Stomach smooth muscle (tissue), 2 donors: Measurements from ENCODE around the gene KIN.
"Not testable (repeated sequence)": the region's sequence is repeated elsewhere in the genome, so short reads cannot be mapped to it uniquely, and the experiment has no call there.

Experiments
- H3K27ac ChIP-seq: one replicate; pipeline ENCODE4 v1.7.0; 2013; ENCODE audit warnings: mild to moderate bottlenecking, low read length, inconsistent platforms
- H3K27me3 ChIP-seq, 2 donors: one replicate each; pipeline ENCODE4 v1.7.0; 2013; ENCODE audit warnings: low read length in 2 of 2; ENCODE audit not compliant: insufficient read depth in 2 of 2, control insufficient read depth in 1 of 2
- H3K36me3 ChIP-seq, 2 donors: one replicate each; pipeline ENCODE4 v1.7.0; 2013; ENCODE audit warnings: low read length in 2 of 2; ENCODE audit not compliant: control insufficient read depth in 2 of 2, insufficient read depth in 2 of 2
- H3K4me1 ChIP-seq: one replicate; pipeline ENCODE4 v1.7.0; 2013; ENCODE audit warnings: low read length; ENCODE audit not compliant: control insufficient read depth, insufficient read depth
- H3K4me3 ChIP-seq, 2 donors: one replicate each; pipeline ENCODE4 v1.7.0; 2013; ENCODE audit warnings: low read length in 2 of 2
- H3K9ac ChIP-seq, 2 donors: one replicate each; pipeline ENCODE4 v1.7.0; 2013; ENCODE audit warnings: low read length in 2 of 2, mild to moderate bottlenecking in 1 of 2
- H3K9me3 ChIP-seq, 2 donors: one replicate each; pipeline ENCODE4 v1.7.0; 2013; ENCODE audit warnings: low read length in 2 of 2; ENCODE audit not compliant: control insufficient read depth in 2 of 2
- donor health status: healthy.
- donor health status: Pancreatic carcinoma.

KIN gene

GRCh38 chr10:7795605-7796004 is 7.8 kb upstream of the KIN start:
- no peaks in the 10 kb centered on the region for H3K27me3 ChIP-seq
- no peak overlapping the region for H3K27ac ChIP-seq
- H3K9me3 ChIP-seq, result no peaks in the 10 kb centered on the region
- no peak overlapping the region for H3K9ac ChIP-seq
- H3K4me3 ChIP-seq, result no peak overlapping the region
- H3K4me1 ChIP-seq, result peaks cover 1% of the 10 kb centered on the region
- peaks cover 17 to 18% of the 10 kb centered on the region in 2 donors for H3K36me3 ChIP-seq

GRCh38 chr10:7794251-7795026 is 6.6 kb upstream of the KIN start:
- Histone ChIP-seq H3K36me3 (peaks cover 10 to 15% of the 10 kb centered on the region in 2 donors), H3K4me1 (peaks cover 5% of the 10 kb centered on the region), H3K9me3 (no peaks in the 10 kb centered on the region), H3K4me3 (no peak overlapping the region), H3K27ac (no peak overlapping the region), H3K27me3 (no peaks in the 10 kb centered on the region), H3K9ac (no peak overlapping the region)

- Histone ChIP-seq H3K4me1 (peaks cover 15% of the 10 kb centered on the region), H3K9me3 (no peaks in the 10 kb centered on the region), H3K9ac (no peak overlapping the region), H3K27ac (no peak overlapping the region), H3K4me3 (no peak overlapping the region), H3K27me3 (no peaks in the 10 kb centered on the region), H3K36me3 (peaks cover 2 to 7% of the 10 kb centered on the region in 2 donors)
Measured at GRCh38 chr10:7792541-7792940, 4.7 kb upstream of the KIN start.

GRCh38 chr10:7789390-7789789 is 1.6 kb upstream of the KIN start:
- Histone ChIP-seq H3K4me3 (peak overlapping the region; percentile 98), H3K27me3 (no peaks in the 10 kb centered on the region), H3K27ac (no peak overlapping the region), H3K4me1 (peaks cover 28% of the 10 kb centered on the region), H3K9ac (peak overlapping the region; percentile 86 to 94), H3K36me3 (no peaks in the 10 kb centered on the region), H3K9me3 (no peaks in the 10 kb centered on the region)

GRCh38 chr10:7788639-7789286 is 970 bp upstream of the KIN start:
- Histone ChIP-seq H3K4me1 (peaks cover 28% of the 10 kb centered on the region), H3K9me3 (no peaks in the 10 kb centered on the region), H3K27me3 (no peaks in the 10 kb centered on the region), H3K27ac (peak overlapping the region; percentile 77), H3K36me3 (no peaks in the 10 kb centered on the region), H3K9ac (peak overlapping the region; percentile 86 to 94), H3K4me3 (peak overlapping the region; percentile 98)

- H3K9ac ChIP-seq, result peak overlapping the region; percentile 86 to 94
- peaks cover 28% of the 10 kb centered on the region for H3K4me1 ChIP-seq
Measured at GRCh38 chr10:7787150-7787856, 490 bp downstream of the KIN start.

GRCh38 chr10:7786430-7786829 is 1.4 kb downstream of the KIN start:
- Histone ChIP-seq H3K27ac (no peak overlapping the region), H3K27me3 (no peaks in the 10 kb centered on the region), H3K9ac (no peak overlapping the region), H3K36me3 (no peaks in the 10 kb centered on the region), H3K4me3 (peak overlapping the region in 1 of 2 donors; percentile 98), H3K9me3 (no peaks in the 10 kb centered on the region), H3K4me1 (peaks cover 28% of the 10 kb centered on the region)

More at GRCh38 chr10:7787150-7787856, 490 bp downstream of the KIN start:
- no peaks in the 10 kb centered on the region for H3K9me3 ChIP-seq
- no peaks in the 10 kb centered on the region for H3K27me3 ChIP-seq
- H3K27ac ChIP-seq, result peak overlapping the region; percentile 43
- H3K4me3 ChIP-seq, result peak overlapping the region; percentile 96 to 98
- H3K36me3 ChIP-seq, result no peaks in the 10 kb centered on the region

- H3K4me1 ChIP-seq, H3K27ac ChIP-seq: not testable (repeated sequence)
- H3K36me3 ChIP-seq, result peaks cover 14 to 16% of the 10 kb centered on the region in 2 donors
Measured at GRCh38 chr10:7782194-7782593, 5.6 kb downstream of the KIN start.

GRCh38 chr10:7776777-7777176 is 11.0 kb downstream of the KIN start:
- peaks cover 32% of the 10 kb centered on the region in 2 donors for H3K36me3 ChIP-seq
- no peaks in the 10 kb centered on the region for H3K4me1 ChIP-seq
- H3K27me3 ChIP-seq, result no peaks in the 10 kb centered on the region
- H3K9ac ChIP-seq, result no peak overlapping the region
- H3K9me3 ChIP-seq, result no peaks in the 10 kb centered on the region
- no peak overlapping the region for H3K27ac ChIP-seq
- H3K4me3 ChIP-seq, result no peak overlapping the region

More at GRCh38 chr10:7782194-7782593, 5.6 kb downstream of the KIN start:
- not testable (repeated sequence) for H3K4me3 ChIP-seq, H3K9me3 ChIP-seq, H3K27me3 ChIP-seq, H3K9ac ChIP-seq

- H3K4me3 ChIP-seq, result no peak overlapping the region
- H3K27ac ChIP-seq, result no peak overlapping the region
- no peaks in the 10 kb centered on the region for H3K9me3 ChIP-seq
- no peaks in the 10 kb centered on the region for H3K27me3 ChIP-seq
- H3K36me3 ChIP-seq, result peaks cover 32 to 33% of the 10 kb centered on the region in 2 donors
- no peak overlapping the region for H3K9ac ChIP-seq
- H3K4me1 ChIP-seq, result no peaks in the 10 kb centered on the region
Measured at GRCh38 chr10:7773845-7774801, 13.7 kb downstream of the KIN start.
